HL-60/S4 (cell line): ENCODE measurements around the gene TOP1.
"Not testable (repeated sequence)": the region's sequence is repeated elsewhere in the genome, so short reads cannot be mapped to it uniquely, and the experiment has no call there.

ENCODE experiments used
- in situ Hi-C: fragments of 300-500 bp; cut with MboI; formaldehyde crosslinking; loops from 2 replicates; pipeline ENCODE4 v1.14.3; 2022; ENCODE audit warnings: low sequenced_read_pairs

Gene TOP1

DNA sequence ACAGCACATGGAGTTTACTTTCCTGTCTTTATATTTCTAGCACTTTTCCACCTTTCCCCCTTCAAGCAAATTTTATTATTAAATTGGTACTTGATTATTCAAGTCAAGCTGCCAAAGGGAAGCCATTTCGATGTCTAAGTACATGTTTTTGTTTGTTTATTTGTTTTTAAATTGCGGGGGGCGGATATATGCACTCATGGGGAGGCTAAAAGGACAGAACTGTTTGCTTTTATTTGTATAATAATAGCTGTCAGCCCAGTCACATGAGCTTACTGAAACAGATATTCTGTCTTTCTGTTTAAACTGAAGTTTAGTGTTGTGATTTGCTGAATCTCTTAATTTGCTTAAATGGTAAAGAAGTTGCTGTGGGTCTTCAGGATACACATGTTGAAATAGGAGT lies 59.2 kb downstream of the TOP1 start:
- in situ Hi-C loops, result no loop called here

DNA sequence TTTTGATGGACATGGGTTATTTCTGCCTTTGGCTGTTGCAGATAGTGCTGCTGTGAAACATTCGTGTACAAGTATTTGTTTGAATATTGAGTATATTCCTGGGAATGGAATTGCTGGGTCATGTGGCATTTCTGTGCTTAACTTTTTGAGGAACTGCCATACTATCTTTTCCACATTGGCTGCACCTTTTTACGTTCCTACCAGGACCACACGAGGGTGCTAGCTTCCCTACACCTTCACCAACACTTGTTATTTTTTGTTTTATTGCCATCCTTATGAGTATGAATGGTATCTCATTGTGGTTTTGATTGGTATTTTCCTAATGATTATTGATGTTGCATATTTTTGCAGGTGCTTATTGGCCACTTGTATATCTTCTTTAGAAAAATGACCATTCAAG lies 60.9 kb downstream of the TOP1 start:
- in situ Hi-C loops, result no loop called here

DNA sequence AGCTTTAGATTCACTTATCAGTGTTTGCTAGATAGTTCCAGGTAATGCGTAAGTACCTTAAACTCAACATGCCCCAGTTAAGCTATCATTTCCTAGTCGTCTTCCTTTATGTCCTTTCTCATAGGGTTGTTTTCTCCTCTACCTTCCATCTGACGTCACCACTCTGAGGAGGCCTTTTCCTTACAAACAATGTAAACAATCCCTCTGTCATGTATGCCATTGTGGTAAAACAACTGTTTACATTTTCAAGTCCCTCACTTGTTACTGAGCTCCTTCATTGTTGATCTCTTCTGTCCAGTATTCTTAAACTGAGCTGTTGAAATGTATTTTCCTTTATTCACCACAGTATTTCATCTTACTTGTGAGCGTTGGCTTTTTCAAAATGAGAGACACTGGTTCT lies 63.3 kb downstream of the TOP1 start:
- in situ Hi-C loops, result no loop called here

DNA sequence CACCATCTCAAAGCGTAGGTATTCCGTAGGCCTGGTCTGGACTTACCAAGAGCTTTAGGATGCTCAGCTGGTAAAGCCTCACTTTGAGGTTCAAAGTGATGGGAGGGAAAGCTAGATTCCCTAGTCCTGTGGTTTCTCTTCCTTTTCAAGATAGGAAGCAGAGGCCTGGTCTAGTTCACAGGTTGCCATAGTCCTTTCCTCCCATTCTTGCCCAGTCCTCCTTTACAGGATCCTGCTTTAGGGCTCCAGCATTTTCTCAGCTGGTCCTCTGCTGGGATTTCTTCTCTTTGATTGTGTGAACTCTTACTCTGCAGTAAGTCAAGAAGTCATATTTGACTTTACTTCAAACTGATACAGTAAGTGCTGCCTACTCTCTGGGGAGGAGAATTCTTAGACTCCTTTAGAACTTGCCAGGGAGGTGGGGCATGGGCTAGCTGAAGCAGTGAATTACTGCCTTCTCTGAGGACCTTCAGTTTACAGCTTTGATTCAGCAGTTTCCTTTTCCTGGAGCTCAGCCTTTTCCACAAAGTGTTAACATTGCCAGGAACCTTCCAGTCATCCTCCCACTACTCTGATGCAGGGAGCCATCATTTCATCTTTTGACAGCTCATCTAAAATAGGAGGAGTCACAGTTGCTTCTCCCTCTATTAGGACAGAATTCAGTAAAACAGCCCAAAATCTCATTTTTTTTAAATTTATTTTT lies 65.9 kb downstream of the TOP1 start:
- in situ Hi-C loops, result no loop called here

DNA sequence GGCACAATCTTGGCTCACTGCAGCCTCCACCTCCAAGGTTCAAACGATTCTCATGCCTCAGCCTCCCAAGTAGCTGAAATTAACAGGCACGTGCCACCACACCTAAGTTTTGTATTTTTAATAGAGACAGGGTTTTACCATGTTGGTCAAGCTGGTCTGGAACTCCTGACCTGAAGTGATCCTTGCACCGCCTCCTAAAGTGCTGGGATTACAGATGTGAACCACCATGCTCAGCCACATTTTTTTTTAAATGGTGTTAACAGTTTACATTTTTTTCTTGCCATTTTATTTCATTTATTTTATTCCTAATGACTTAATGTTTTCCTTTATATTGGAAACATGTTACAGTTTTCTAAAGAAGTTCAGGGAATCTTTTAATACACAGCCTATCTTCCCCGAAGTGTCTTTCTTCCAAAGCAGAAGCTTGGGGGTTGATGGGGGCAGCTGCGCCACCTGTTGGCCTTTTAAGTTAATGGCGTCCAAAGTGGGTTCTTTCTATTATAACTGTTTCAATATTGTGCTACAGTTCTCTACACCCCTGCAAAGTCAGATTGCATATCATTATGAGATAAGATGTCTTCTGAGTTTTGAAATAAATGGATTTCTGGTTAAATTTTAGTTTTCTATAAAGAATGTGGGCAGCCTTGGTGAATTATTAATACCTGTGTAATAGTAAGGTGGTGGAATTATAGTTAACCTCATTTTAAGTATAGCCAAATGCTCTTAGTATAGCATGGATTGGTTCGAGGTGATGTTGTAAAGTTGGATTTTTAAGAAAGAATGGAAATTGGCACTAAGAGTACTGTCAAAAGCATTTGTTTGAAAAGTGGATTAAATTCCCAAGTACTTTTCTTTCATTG lies 66.7 kb downstream of the TOP1 start:
- in situ Hi-C loops, result no loop called here

DNA sequence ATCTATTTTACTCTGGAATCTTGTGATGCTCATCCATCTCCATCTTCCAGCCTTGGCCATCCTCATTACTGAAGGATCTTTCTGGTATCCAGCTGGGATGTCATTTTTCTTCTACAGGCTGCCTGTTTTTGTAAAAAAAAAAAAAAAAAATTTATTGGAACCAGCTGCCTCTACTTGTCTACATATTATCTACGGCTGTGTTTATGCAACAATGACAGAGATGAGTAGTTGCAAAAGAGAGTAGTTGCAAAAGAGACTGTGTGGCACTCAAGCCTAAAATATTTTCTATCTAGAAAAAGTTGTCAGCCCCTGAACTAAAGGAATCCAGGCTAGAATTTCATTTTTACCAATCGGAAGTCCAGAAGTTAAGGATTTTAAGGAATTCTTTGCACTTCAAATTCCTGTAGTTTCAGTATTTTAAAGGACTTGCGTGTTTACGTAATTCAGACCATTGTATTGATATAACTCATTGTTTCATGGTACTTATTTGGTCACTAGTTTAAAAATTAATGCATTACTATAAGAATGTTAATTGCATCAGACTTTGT lies 70.2 kb downstream of the TOP1 start:
- in situ Hi-C loops, result no loop called here

DNA sequence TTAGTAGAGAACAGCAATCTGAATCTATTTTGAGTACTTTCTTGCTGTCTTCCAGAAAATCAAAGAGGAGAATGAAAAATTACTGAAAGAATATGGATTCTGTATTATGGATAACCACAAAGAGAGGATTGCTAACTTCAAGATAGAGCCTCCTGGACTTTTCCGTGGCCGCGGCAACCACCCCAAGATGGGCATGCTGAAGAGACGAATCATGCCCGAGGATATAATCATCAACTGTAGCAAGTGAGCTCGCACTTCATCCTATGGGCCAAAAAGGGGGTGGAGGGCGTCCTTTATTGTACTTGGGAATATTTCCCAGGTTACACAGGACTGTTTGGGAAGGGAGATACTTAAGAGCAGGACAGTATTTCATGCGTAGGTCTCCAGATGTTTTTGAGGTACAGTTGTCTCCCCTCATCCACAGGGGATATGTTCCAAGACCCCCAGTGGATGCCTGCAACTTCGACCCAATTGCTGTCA lies 71.4 kb downstream of the TOP1 start:
- in situ Hi-C loops, result loop anchor here (5.0 kb wide), 1 partner anchor 123 kb away; no protein-coding TSS in a partner anchor

DNA sequence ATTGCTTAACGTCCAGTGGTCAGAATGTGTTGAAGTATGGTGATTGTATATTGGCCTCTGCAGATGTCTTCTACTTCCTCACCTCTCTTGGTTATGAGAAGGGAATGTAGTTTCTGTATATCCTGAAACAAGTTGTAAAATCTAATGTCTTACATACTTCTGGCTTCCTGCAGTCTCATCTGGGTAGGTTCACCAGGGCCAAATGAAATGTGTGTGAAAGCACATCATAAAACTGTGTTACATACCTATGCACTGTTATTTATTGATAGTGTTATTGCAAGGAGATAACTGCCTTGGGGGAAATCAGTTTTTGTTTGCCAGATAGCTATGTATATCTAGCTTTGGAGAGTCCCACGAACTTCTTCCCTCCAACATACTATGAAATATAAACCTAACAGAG lies 73.0 kb downstream of the TOP1 start:
- in situ Hi-C loops, result loop anchor here (5.0 kb wide), 1 partner anchor 124 kb away; no protein-coding TSS in a partner anchor

DNA sequence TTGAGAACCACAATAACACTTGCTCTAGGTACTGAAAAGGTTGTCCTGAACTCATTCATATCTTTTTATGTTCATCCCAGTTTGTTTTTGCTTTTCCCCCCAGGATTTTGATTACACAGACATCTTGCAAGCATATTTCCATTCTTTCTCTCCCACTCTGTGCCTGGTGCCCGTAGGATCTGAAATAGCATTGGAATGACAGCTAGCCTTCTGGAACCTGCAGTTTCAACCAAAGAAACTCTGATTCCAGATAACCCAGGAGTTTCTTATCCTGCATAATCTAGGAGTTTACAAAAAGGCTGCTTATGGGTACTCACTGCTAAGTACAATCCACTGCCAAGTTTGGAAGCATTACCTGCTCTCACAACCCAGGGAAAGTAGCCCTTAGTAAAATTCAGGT lies 79.9 kb downstream of the TOP1 start:
- in situ Hi-C loops, result no loop called here

DNA sequence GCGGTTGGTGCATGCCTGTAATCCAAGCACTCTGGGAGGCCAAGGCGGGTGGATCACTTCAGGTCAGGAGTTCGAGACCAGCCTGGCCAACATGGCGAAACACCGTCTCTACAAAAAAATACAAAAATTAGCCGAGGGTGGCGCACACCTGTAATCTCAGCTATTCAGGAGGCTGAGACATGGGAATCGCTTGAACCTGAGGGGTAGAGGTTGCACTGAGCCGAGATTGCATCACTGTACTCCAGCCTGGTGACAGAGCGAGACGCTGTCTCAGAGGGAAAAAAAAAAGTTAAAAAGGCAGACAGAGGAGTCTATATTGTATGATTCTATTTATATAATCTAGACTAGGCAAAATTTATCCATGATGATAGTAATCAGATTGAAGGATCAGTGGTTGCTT lies 81.4 kb downstream of the TOP1 start:
- in situ Hi-C loops, result no loop called here

DNA sequence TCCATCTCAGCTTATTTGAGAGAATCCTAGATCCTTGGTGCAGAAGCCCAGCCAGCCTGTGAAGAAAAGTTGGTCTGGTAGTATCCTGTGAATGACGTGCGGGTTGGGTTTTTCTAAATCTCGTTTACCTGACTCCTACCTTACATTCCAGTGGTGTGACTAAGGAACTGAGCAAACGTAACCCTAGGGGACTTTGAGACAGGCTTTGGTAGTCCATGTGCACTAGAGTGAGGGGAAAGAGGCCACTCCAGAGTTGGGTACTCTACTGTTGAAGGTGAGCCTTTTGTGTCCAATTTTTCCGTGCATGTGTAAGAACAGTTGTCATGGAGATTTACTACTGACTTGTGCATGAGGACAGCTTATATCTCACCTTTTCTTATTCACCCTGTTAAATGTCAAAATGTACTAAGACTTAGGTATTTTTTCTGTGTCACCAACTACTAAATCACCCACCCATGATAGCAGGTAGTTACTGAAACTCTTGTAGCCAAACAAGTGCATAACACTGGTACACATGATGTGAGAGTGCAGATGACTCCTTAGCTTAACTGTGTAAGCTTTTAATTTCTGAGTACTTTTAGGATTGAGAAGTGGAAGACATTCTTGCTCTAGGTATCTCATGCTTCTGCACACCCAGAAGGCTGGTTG lies 82.4 kb downstream of the TOP1 start:
- in situ Hi-C loops, result no loop called here

DNA sequence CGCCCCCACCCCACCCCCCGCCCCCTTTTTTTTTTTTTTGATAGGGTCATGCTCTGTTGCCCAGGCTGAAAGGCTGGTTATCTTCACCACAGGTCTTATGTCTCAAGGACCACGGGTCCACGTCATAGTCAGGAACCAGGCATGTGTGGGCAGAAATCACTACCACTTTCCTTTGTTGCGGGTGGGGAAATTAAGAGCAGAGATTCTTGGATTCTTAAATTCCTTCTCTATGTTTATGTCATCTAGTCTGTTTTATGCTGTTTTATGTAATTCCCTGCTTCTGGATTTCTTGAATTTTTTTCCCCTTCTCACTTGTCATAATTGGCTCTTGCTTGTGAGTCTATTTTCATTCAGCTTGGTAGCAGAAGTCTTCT lies 82.9 kb downstream of the TOP1 start:
- in situ Hi-C loops, result no loop called here

DNA sequence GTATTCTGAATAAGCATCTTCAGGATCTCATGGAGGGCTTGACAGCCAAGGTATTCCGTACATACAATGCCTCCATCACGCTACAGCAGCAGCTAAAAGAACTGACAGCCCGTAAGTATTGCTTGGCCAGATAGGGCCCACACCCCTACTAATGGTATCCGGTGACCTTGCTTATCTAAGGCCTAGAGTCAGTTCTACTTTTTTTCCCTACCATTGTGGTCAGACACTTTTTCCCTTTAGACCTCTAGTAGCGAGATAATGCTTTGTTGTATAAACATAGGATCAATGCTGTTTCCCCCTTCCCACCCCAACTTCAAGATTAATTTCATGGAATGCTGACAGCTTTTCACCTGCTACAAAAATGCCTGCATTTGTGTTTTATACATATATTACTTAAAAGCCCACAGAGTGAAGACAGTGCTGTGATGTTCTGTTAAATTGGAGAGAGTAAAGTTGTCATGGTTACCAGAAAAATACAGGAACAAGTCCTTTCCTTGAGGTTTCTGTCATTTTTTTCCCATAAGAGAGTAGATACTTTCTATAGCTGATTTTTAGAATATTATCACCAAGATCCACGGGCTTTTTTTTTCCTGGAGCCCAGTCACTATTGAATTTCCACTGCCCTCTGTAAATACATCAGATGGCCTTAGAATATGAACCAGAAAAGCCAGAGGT lies 87.8 kb downstream of the TOP1 start:
- in situ Hi-C loops, result no loop called here

DNA sequence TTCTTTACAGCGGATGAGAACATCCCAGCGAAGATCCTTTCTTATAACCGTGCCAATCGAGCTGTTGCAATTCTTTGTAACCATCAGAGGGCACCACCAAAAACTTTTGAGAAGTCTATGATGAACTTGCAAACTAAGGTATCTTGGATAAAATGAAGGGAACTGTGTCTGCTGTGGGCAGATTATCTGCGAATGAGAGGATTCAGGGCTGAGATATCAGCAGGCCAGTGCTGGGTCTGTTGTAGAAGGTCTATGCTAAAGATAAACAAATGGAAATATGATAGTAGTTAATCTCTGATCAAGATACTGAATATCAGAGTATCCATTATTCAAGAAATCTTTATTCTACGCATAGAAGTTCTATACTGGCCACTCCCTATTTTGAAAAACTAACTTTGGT lies 89.5 kb downstream of the TOP1 start:
- in situ Hi-C loops, result not testable (repeated sequence)

DNA sequence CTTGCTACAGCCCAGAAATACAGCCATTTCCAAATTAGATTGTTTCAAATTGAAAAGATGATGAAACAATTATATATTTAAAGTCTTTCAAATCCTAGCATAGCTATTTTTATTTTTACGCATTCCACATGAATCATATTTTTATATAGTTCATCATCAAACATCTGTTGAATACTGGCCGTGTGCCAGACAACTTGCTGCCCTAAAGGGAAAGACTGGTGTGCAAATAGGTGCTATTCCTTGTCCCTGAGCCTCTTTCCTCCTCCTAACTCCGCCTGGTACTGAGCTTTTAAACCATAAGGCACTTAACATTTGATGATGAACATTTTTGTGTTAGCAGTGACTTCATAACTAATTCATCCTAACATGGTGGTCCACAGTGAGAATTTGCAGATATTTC lies 90.0 kb downstream of the TOP1 start:
- in situ Hi-C loops, result no loop called here

DNA sequence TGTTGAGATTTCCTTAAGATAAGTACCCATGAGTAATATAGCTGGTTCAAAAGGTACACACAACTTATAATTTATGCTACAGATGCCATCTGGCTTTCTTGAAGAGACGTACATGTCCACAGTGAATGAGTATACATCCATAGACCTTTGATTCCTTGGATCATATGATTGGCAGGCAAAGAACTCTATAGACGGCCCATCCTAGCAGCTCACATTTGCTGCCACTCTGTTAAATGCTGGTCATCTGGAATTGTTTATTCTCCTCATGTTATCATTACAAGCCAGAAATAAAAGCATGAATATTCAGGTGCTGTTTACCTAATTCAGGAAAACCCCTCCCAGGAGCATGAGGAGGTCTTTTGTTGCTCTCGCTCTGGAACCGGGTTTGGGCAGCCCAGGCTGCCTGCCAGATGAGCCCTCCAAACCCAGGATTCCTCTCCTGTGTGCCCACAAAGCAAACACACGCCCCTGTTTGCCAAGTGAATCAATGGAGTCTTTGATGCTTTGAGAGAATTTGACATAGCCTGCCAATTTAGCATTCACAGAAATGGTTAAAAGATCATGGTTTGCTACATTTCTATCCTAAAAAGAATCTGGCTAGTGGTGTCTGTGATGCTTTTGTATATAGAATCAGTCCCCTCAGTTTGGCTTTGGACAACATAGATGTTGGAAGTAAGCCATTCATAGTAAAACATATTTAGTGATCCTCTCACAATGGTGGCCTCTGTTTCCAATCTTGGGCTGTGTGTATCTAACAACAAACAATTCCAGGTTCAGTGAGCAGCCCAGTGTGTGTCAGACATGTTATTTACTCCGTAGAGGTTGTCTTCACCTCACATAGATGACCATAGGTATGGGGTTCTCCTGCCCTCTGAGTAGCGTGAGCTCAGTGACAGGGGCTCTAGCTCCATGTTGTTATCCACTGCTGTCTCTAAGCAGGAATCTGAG lies 91.3 kb downstream of the TOP1 start:
- in situ Hi-C loops, result no loop called here

DNA sequence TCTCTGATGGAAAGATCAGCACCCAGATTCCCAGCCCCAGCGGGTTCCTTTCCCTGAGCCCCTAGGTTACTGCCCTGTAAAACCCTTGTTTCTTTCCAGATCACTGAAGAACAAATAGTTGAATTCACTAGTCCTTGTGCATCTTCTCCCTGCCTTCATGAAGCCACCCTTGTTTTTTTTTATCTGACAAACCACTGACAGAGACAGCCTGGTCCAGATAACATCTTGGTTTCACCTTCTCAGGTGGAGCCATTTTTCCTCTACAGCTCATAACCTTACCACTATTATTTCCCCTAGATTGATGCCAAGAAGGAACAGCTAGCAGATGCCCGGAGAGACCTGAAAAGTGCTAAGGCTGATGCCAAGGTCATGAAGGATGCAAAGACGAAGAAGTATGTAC lies 92.8 kb downstream of the TOP1 start:
- in situ Hi-C loops, result no loop called here

DNA sequence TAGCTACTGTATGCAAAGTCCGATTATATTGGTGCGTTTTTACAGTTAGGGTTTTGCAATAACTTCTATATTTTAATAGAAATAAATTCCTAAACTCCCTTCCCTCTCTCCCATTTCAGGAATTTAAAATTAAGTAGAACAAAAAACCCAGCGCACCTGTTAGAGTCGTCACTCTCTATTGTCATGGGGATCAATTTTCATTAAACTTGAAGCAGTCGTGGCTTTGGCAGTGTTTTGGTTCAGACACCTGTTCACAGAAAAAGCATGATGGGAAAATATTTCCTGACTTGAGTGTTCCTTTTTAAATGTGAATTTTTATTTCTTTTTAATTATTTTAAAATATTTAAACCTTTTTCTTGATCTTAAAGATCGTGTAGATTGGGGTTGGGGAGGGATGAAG lies 95.0 kb downstream of the TOP1 start:
- in situ Hi-C loops, result no loop called here

DNA sequence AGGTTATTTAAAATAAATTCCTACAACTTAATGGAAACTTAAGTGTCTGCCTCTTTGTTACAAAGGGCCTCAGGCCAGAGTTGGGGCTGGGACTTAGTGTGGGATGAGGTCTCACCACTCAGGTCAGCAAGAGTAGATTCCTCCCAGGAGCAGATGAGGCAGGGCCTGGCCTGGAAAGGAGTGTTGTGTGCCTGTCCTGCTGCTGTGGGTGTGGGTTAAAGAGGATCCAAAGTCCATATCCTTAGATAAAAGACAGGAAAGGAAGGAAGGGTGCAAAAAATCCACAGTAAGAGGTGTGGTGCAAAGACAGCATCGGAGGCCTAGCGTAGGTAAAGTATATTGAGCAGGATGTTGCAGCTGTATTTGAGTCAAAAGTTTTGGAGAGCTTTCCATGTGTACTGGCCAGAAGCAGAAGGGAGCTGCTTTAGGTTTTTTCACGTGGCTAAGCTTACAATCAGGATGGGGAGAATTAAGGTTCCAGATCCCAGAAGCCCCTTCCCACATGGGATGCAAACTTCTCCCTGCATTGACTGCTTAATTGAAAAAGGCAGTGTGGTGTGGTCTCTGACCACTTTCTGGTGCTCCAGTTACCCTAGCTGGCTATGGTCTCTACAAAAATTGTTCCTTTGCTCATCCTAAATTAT lies 96.0 kb downstream of the TOP1 start:
- in situ Hi-C loops, result no loop called here
